Testis (tissue), 3 donors: ENCODE results near the gene CD274. TPM values are rescaled to one million over a fixed set of nuclear protein-coding genes. Genes with fewer than 3 reads are reported as not detected.

ENCODE experiments used
- DNase-seq: peaks from one replicate; pipeline ENCODE4 v3.0.0-alpha.2; 2019
- H3K27ac ChIP-seq, 2 donors: fragments of 200-600 bp; sonication (generic); one replicate each; pipeline ENCODE4 v1.5.1; 2019
- H3K27me3 ChIP-seq: fragments of 200-600 bp; sonication (generic); one replicate; pipeline ENCODE4 v1.5.1; 2019
- H3K36me3 ChIP-seq: fragments of 200-600 bp; sonication (generic); one replicate; pipeline ENCODE4 v1.5.1; 2017; ENCODE audit warnings: low read depth; ENCODE audit errors: missing control alignments
- H3K4me1 ChIP-seq: fragments of 200-600 bp; sonication (generic); one replicate; pipeline ENCODE4 v1.5.1; 2019
- H3K4me3 ChIP-seq, 2 donors: fragments of 200-600 bp; sonication (generic); one replicate each; pipeline ENCODE4 v1.5.1; 2017 to 2019
- H3K9me3 ChIP-seq: fragments of 200-600 bp; sonication (generic); one replicate; pipeline ENCODE4 v1.5.1; 2017
- POLR2A ChIP-seq: fragments of 450-650 bp; IDR thresholded peaks from one replicate; pipeline ENCODE4 v1.6.1; 2017; ENCODE audit warnings: antibody characterized with exemption, mild to moderate bottlenecking, moderate library complexity
- WGBS, 2 donors: methylation state at CpG; one replicate each; pipeline ENCODE4 v1.1.5; 2018; 5-methylcytosine and 5-hydroxymethylcytosine counted together
- intact Hi-C: fragments of 100-400 bp; cut with DNase I; formaldehyde crosslinking; loops from one replicate; pipeline ENCODE4 v1.15.1; 2023; ENCODE audit warnings: low total_unique reads
- polyA plus RNA-seq: library from polyadenylated mRNA; stranded (reverse); fragments of 350-450 nt; fragmentation: Illumina TruSeq; extraction: RNeasy Lipid Tissue Mini Kit (QIAGEN cat#74804); gene quantifications from one replicate; pipeline ENCODE4 v1.2.3, GENCODE V29; 2014; ENCODE audit warnings: low read depth, low replicate concordance; ENCODE audit not compliant: insufficient read depth
- total RNA-seq, 2 donors: library from RNA; depleted of rRNA; stranded (reverse); fragments of >200 nt; gene quantifications; one replicate each; pipeline ENCODE4 v1.2.3, GENCODE V29; 2016
- TF ChIP-seq, protein P1 (sequence below), 3 experiments: fragments of 450-650 bp in 2 of 3; fragments of 200-600 bp in 1 of 3; sonication (generic) in 1 of 3; IDR thresholded peaks; one replicate each; pipeline ENCODE4 v1.5.1; 2016 to 2019; ENCODE audit warnings: antibody characterized with exemption in 3 of 3, mild to moderate bottlenecking in 2 of 3, moderate library complexity in 1 of 3

The CD274 gene
- total and polyA plus RNA-seq, 3 donors from 2014 or later = 1.3 to 4.6 (median 1.5) TPM

DNA sequence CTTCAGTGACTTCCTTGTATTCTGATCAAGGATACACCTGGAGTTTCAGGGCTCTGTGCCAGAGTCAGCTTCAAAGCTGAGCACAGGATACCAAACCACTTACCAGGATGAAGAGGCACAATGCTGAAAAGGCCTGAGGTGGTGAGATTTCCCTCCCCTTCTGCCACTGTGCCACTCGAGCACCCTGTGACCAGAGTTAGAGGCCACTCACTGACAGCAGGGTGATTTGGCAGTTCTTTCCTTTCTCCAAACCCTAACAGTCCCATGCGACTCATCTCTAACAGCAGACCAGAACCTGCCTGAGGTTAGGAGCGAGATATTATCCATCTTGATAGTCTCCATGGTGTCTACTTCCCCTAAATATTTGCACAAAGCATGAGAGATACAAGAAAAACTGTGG is 14.4 kb upstream of the CD274 start:
- Histone ChIP-seq H3K27ac (no peak overlapping the region), H3K36me3 (no peaks in the 10 kb centered on the region), H3K4me3 (no peak overlapping the region), H3K9me3 (no peaks in the 10 kb centered on the region), H3K27me3 (no peaks in the 10 kb centered on the region), H3K4me1 (peaks cover 8% of the 10 kb centered on the region)
- intact Hi-C loops = no loop called here
- TF ChIP-seq, protein P1, sequence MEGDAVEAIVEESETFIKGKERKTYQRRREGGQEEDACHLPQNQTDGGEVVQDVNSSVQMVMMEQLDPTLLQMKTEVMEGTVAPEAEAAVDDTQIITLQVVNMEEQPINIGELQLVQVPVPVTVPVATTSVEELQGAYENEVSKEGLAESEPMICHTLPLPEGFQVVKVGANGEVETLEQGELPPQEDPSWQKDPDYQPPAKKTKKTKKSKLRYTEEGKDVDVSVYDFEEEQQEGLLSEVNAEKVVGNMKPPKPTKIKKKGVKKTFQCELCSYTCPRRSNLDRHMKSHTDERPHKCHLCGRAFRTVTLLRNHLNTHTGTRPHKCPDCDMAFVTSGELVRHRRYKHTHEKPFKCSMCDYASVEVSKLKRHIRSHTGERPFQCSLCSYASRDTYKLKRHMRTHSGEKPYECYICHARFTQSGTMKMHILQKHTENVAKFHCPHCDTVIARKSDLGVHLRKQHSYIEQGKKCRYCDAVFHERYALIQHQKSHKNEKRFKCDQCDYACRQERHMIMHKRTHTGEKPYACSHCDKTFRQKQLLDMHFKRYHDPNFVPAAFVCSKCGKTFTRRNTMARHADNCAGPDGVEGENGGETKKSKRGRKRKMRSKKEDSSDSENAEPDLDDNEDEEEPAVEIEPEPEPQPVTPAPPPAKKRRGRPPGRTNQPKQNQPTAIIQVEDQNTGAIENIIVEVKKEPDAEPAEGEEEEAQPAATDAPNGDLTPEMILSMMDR (IDR thresholded peaks at IDR 0.05) = no peak
- no peak for TF ChIP-seq POLR2A
- no peak for DNase-seq
- WGBS, 2 donors = 89 to 94% methylated on average over 3 of the region's 3 CpGs

DNA sequence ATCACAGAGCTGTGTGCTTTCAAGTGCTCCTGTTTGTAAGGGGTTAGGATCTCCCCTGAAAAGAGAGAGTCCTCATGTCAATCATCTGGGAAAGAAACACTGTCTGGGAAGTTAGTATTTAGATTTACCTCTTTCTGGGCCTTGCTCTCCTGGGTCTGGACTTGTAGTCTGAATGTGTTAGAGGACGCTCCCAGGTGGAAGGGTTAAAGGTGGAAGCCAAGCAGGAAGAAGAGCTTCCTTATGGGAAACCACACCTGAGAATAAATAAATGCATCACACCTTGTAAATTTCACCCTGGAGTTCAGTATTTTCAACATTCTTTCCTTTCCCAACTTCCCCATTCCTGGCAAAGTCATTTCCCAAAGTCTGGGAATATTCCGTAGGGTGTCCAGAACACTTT is 13.9 kb upstream of the CD274 start:
- intact Hi-C loops = no loop called here
- H3K27ac ChIP-seq = no peak overlapping the region

DNA sequence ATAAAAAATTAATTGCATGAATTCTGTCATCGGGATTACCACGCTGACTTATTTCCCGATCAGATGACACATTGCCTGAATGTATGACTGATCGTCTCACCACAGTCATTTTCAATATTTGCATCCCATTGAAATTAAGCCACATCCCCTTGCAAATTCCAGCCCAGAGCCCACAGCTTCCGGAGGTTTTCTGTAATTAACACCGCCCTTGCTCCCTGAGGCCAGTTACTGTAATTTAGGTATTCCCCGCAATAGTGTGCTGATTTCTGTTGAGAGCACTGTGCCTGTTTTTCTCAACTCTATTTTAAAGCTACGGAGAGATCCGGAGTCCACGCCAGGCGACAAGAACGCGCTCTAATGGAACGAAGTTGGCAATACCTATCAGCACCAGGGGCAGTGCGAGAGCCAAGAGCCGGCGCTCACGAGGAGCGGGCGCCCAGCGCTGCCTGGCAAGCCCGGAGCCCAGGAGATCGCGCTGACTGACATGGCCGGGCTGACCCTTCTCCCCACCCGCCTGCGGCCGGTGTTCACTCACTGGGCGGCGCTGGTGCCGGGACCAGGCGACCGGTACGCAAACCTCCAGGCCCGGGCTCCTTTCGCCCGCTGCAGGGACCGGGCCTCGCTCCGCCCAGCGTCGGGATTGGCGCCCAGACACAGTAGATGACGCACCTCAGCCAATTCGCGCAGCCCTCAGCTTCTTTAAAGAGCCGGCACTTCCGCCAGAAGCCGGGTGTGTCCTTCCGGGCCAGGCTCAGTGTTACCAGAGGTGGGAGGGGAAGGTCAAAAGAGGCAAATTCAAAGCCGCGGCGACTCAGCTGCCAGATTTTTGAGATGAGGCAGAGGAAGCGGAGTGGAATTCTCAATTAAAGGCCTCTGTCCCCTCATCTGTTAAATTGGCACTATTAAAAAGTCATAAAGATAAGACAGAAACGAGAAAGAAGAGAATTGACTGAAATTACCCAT is 12.8 kb upstream of the CD274 start, which contains the start of gene PLGRKT:
TSS of gene PLGRKT (minus strand) at position 672 of the 963 bp plus-strand sequence. CDS start 5,948 bp downstream, outside the sequence.
- H3K4me3 ChIP-seq = peak within 1 kb of the TSS; percentile 66 to 77
- H3K36me3 ChIP-seq = no peaks in the 10 kb centered on the region
- DNase-seq = peak; percentile 98
- peaks cover 8% of the 10 kb centered on the region for H3K4me1 ChIP-seq
- H3K9me3 ChIP-seq = no peaks in the 10 kb centered on the region
- H3K27ac ChIP-seq = peak within 1 kb of the TSS; percentile 73 to 89
- TF ChIP-seq, protein P1 (IDR thresholded peaks at IDR 0.05) = peak in 1 of 3 experiments; percentile 11
- no peak for TF ChIP-seq POLR2A
- 0 to 1% methylated on average over 43 to 45 of the region's 55 CpGs for WGBS, 2 donors
- intact Hi-C loops = no loop called here
- H3K27me3 ChIP-seq = no peaks in the 10 kb centered on the region

More for the DNA sequence above, 13.9 kb upstream of the CD274 start:
- Histone ChIP-seq H3K36me3 (no peaks in the 10 kb centered on the region), H3K27me3 (no peaks in the 10 kb centered on the region), H3K4me1 (peaks cover 8% of the 10 kb centered on the region), H3K4me3 (no peak overlapping the region), H3K9me3 (no peaks in the 10 kb centered on the region)
- TF ChIP-seq, protein P1 (IDR thresholded peaks at IDR 0.05) = no peak
- 83 to 84% methylated on average over 2 of the region's 2 CpGs for WGBS, 2 donors
- DNase-seq = no peak

DNA sequence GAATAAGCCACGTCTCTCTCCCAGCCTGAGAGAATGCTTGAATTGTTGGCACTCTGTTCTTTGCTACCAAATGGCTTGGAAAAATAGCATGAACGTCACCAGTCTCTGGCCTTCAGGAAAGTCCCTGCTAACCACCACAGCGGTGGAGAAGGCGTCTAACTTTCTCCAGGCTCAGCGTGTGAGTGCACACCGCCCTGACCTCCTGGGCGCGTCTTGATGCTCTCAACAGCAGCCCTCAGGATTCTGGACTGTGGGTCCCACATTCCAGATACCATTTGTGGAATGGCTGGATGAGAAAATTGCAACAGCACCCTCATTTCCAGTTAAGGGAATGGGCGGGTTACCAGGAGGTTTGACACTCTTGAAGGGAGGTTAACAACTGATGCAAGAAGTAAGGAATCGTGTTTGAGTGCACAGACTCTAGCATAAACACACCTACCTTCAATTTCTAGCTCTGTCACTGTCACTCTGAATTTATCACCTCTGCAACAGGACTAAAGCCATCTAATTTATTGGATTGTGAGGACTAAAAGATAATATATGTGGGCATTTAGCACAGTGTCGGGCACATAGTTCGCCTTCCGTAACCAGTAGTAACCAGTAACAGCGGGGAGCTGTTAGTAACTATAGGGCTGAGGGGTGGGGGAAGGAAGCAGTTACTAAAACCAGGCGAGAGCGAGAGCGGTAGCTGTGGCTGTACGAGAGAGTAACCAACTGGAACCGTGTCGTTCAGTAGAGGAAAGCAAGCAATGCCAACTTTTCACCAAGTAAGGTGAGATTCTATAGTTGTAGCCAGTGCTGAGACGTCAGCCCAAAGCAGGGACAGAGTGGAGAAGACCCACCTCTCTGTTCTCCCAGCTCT is 11.8 kb upstream of the CD274 start:
- H3K4me3 ChIP-seq = peak overlapping the region; percentile 66 to 77
- H3K27me3 ChIP-seq = no peaks in the 10 kb centered on the region
- peak overlapping the region; percentile 73 to 89 for H3K27ac ChIP-seq
- intact Hi-C loops = no loop called here
- WGBS, 2 donors = 50 to 56% methylated on average over 19 to 21 of the region's 21 CpGs
- peak; percentile 26 for DNase-seq
- H3K4me1 ChIP-seq = peaks cover 8% of the 10 kb centered on the region
- H3K9me3 ChIP-seq = no peaks in the 10 kb centered on the region
- TF ChIP-seq, protein P1 (IDR thresholded peaks at IDR 0.05) = no peak
- TF ChIP-seq POLR2A = no peak
- no peaks in the 10 kb centered on the region for H3K36me3 ChIP-seq
